Measurements from ENCODE around the gene NGEF.

Gene NGEF

GRCh38 chr2:232888839-232889529 is 124.1 kb downstream of the NGEF start:
- no peak for TF ChIP-seq CTCF (IDR thresholded peaks at IDR 0.05)
- DNase-seq (ENCODE audit: low spot score) = peak; percentile 69
- Histone ChIP-seq H3K4me3 (no peak overlapping the region), H3K27ac (no peak overlapping the region)

- H3K27ac ChIP-seq = no peak overlapping the region
- peak; percentile 38 for DNase-seq (ENCODE audit: low spot score)
- no peak for TF ChIP-seq CTCF (IDR thresholded peaks at IDR 0.05)
- no peak overlapping the region for H3K4me3 ChIP-seq
Observed at GRCh38 chr2:232888099-232888836, 124.8 kb downstream of the NGEF start.

GRCh38 chr2:232887171-232887850 is 125.7 kb downstream of the NGEF start:
- TF ChIP-seq CTCF (IDR thresholded peaks at IDR 0.05) = no peak
- peak; percentile 33 for DNase-seq (ENCODE audit: low spot score)
- H3K27ac ChIP-seq = no peak overlapping the region
- no peak overlapping the region for H3K4me3 ChIP-seq

GRCh38 chr2:232886632-232887031 is 126.4 kb downstream of the NGEF start:
- DNase-seq (ENCODE audit: low spot score) = peak; percentile 17
- no peak overlapping the region for H3K27ac ChIP-seq
- TF ChIP-seq CTCF (IDR thresholded peaks at IDR 0.05) = no peak
- no peak overlapping the region for H3K4me3 ChIP-seq

GRCh38 chr2:232886176-232886575 is 126.9 kb downstream of the NGEF start:
- DNase-seq (ENCODE audit: low spot score) = no peak
- no peak for TF ChIP-seq CTCF (IDR thresholded peaks at IDR 0.05)
- H3K27ac ChIP-seq = no peak overlapping the region
- H3K4me3 ChIP-seq = no peak overlapping the region

- Histone ChIP-seq H3K4me3 (no peak overlapping the region), H3K27ac (no peak overlapping the region)
- no peak for TF ChIP-seq CTCF (IDR thresholded peaks at IDR 0.05)
- no peak for DNase-seq (ENCODE audit: low spot score)
Observed at GRCh38 chr2:232885264-232885961, 127.6 kb downstream of the NGEF start.

Measured in coronary artery (tissue), 2 donors.